GM21526 (cell line): ENCODE measurements around the gene GPR63.

Experiments
- ATAC-seq: cut with Tn5 transposase; IDR thresholded peaks from one replicate; pipeline ENCODE4 v1.9.1; 2021; ENCODE audit warnings: moderate library complexity; ENCODE audit not compliant: unreplicated experiment, low FRiP score

Gene GPR63

GRCh38 chr6:96837081-96837971, at the start of gene GPR63:
TSS of gene GPR63 (minus strand) at chr6:96837477. CDS start at chr6:96799731, 37,746 bp downstream.
- peak; percentile 93 for ATAC-seq

DNA sequence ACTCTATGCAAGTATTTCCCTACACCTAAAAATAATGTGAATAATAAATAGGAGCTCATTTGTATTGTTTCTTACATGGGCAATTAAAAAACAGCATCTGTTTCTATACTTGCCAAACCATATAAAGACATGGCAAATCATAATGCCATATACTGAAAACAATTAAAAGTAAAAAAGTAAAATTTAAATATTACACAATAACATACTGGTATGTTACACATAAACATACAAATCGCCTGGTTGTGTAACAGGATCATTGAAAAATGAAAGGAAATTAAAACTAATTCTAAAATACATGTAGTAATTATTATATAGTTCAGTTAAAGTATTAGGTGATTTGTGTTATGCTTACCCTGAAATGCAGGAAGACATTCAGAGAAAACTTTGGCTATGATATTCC, 49.2 kb upstream of the GPR63 start:
- ATAC-seq: no peak

- ATAC-seq: peak; percentile 98
Observed at GRCh38 chr6:96885187-96885631, 47.9 kb upstream of the GPR63 start.

DNA sequence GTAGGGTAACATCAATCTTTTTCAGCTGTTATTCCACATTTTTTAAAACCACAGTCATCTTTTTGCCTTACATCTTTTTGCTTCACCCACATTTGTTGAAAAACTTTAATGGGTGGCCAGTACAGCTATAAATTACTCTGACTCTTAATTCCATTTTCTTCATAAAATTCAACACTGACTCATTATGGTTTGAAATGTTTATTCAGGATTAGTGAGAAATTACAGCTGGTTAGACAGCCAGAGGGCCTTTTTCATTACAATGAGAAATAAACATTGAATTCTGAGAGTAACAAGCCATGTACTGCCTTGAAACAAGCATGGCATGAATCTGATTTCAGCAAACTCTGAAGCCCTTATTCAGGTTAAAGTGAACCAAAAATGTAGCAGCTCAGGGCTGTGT, 40.9 kb upstream of the GPR63 start:
- ATAC-seq: no peak

DNA sequence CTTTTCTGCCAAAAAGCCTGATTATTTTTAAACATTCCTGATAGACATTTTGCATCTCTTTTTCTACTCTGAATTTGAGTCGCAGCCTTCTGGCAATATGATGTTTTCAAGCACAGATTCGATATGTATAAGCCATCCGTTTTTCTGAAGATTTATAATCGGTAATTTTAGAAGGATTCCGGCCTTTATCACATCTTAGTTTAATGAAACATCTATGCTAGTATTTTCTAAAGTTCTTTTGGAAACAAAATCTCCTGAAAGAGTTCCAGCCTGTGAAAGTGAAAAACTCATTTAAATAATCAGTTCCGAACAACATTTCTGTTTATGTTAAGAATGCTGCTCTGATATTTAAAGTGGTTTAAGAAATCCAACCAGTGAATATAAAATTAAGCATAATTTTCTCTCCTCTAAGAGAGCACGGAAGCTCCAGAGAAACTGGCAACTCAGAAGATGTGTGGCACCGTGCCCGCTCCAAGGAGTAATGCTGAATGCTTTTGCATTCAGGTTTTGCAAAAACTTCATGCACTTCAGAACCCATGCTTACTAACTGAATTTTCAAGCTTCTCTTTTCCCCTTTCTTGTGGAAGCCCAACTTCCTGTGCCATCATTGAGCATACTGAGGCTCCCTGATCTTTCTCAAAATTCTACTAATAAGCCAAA, 39.7 kb upstream of the GPR63 start:
- ATAC-seq: no peak

- no peak for ATAC-seq
Observed at GRCh38 chr6:96872976-96873375, 35.7 kb upstream of the GPR63 start.

- ATAC-seq: no peak
Observed at GRCh38 chr6:96865055-96865405, 27.8 kb upstream of the GPR63 start.

GRCh38 chr6:96864216-96865054, 27.2 kb upstream of the GPR63 start:
- no peak for ATAC-seq

DNA sequence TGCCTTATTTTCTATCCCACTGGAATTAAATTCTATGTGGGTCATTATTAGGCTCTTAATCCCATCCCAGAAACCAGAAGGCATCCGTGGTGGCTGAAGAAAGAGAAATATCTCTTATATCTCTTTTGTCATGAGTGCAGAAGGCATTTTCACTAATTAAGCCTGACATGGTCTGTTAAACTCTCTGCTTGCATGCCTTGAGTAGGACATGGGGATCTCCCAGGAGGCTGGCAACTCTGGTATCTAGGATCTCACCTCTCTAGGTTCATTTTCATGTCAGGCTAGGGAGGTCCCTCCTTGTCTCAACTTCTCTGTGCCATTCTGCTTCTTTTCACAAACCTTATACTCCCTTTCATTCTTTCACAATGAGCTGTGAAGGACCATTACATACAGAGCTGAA, 25.3 kb upstream of the GPR63 start:
- no peak for ATAC-seq

- no peak for ATAC-seq
Observed at GRCh38 chr6:96861588-96861987, 24.3 kb upstream of the GPR63 start.

GRCh38 chr6:96856856-96857255, 19.6 kb upstream of the GPR63 start:
- no peak for ATAC-seq

- no peak for ATAC-seq
Observed at GRCh38 chr6:96853083-96853482, 15.8 kb upstream of the GPR63 start.

GRCh38 chr6:96852605-96853004, 15.3 kb upstream of the GPR63 start:
- ATAC-seq: no peak

DNA sequence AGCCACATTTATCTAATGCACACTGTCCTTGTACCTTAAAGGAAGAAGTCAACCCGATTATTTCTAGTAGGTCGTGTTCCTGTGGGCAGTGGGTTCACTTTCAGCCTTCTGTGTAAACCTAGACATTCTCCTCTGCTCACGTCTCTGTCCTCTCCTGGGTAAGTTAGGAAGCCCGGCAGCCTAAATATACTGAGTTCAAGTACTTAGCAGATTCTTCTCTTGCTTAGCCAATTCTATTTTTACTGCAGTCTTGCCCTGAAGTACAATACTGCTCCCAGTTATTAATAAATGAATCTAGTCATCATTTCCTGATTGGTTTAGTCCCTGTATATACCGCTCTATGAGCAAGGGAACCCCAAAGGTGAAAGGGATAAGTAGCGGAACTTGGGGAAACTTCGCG, 14.6 kb upstream of the GPR63 start:
- ATAC-seq: no peak

DNA sequence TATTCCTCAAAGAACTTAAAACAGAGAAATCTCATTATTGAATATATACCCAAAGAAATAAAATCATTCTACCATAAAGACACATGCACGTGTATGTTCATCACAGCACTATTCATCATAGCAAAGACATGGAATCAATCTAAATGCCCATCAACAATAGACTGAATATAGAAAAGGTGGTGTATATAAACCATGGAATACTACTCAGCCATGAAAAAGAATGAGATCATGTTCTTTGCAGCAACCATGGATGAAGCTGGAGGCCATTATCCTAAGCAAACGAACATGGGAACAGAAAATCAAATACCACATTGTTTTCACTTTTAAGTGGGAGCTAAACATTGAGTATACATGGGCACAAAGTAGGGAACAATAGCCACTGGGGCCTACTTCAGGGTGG, 12.3 kb upstream of the GPR63 start:
- no peak for ATAC-seq

- no peak for ATAC-seq
Observed at GRCh38 chr6:96844530-96844929, 7.3 kb upstream of the GPR63 start.

GRCh38 chr6:96841345-96841744, 4.1 kb upstream of the GPR63 start:
- ATAC-seq: no peak

DNA sequence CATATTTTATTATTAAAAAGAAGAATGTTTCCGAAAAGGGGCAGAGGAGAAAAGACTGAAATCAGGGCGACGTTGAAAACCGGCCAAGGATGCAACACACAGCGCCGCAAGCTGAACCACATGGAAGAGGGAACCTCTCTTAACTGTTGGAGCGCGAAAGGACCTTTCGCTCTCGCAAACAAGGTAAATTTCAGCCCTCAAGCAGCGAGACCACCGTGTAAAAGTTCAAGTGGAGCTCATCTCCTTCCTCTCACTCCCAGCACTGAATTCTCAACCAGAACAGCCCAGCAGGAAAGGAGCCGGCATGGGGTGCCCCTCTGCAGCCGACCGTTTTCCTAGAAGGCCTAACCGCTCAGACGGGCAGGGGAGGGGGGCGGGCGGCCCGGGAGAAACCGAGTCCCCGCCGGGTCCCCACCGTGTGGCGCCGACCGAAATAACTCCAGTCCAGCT, 621 bp downstream of the GPR63 start:
- ATAC-seq: peak; percentile 19

DNA sequence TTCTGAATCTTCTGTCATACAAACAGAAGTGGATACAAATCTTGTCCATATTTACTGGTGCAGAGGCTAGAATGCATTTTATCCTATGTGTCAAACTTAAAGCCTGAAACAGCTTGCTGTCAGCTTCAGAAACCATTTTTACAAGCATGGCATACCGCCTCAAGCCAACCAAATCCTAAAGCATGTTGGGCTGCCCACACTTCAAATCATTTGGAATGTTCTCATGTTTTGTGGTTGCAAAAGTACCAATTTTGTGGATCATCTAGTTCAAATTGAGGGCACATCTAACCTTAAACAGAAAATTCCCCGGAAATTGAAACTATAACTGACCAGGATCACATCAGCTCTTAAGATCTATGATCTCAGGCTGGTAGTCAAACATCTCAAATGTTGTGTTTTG, 3.2 kb downstream of the GPR63 start:
- ATAC-seq: no peak

- ATAC-seq: no peak
Observed at GRCh38 chr6:96832780-96833179, 4.5 kb downstream of the GPR63 start.

DNA sequence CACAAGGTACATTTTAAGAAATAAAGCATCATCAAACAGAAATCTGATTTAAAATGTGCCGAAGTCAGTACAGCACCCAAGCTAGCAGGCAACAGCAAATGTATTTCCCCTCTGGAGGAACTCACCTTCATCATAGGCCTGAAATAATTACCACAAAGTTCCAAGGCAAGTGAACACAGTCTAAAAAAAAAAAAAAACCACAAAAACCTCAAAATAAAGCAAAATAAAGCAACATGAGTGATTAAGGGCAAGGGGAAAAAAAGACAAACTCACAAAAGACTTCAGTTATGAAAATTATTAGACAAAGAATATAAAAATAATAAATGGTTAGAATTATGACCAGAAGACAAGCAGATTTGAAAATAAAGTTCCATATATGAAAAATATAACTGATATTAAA, 10.4 kb downstream of the GPR63 start:
- no peak for ATAC-seq
